ENCODE results near the gene METTL5. TPM values are rescaled to one million over a fixed set of nuclear protein-coding genes. Genes with fewer than 3 reads are reported as not detected.

The METTL5 gene
- total RNA-seq, 2 donors from 2014 or later: 12.5 to 28.3 TPM

DNA sequence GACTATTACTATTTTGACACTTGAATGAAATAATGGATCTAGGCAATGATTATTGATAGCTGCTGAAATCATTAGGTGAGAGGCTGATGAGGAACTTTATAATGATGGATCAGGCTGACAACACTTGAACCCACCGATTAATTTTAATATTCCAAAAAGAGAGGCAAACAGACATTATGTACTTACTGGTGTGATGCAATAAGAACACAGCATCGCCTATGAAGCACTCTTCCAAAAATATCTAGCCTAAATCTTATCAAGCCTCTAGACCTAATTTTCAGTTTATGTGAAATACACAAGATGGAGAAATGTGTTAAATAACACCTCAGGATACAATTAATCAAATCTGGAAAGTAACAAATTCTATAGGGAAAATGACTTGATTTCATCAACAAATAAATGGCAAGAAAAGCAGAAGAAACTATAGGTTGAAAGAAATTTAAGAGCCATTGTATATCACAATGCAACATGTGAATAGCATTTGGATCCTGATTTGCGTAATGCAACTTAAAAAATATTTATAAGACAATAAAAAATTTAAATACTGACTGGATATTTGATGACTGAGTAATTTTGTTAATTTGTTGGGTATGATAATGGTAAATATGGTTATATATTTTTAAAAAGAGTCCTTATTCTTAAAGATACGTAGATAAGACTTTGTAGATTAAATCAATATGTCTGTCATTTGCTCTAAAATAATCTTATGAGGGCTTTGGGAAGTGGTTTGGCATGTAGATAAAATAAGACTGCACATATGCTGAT is 43.3 kb downstream of the METTL5 start:
- WGBS, 2 donors: 79 to 82% methylated on average over 4 of the region's 4 CpGs
- Histone ChIP-seq H3K27ac (no peak overlapping the region), H3K9me3 (no peaks in the 10 kb centered on the region), H3K4me3 (no peak overlapping the region), H3K36me3 (replicated peaks in 1 of 2; ENCODE audit: insufficient read depth in 1 of 2, low read depth in 2 of 2) (no peaks in the 10 kb centered on the region), H3K4me1 (no peaks in the 10 kb centered on the region), H3K27me3 (no peaks in the 10 kb centered on the region)
- intact Hi-C loops (cut with DNase I): no loop called here
- DNase-seq: no peak
- no peak for ATAC-seq
- TF ChIP-seq, protein P1, sequence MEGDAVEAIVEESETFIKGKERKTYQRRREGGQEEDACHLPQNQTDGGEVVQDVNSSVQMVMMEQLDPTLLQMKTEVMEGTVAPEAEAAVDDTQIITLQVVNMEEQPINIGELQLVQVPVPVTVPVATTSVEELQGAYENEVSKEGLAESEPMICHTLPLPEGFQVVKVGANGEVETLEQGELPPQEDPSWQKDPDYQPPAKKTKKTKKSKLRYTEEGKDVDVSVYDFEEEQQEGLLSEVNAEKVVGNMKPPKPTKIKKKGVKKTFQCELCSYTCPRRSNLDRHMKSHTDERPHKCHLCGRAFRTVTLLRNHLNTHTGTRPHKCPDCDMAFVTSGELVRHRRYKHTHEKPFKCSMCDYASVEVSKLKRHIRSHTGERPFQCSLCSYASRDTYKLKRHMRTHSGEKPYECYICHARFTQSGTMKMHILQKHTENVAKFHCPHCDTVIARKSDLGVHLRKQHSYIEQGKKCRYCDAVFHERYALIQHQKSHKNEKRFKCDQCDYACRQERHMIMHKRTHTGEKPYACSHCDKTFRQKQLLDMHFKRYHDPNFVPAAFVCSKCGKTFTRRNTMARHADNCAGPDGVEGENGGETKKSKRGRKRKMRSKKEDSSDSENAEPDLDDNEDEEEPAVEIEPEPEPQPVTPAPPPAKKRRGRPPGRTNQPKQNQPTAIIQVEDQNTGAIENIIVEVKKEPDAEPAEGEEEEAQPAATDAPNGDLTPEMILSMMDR (IDR thresholded peaks at IDR 0.05): no peak
- TF ChIP-seq POLR2A (IDR thresholded peaks at IDR 0.05): no peak

DNA sequence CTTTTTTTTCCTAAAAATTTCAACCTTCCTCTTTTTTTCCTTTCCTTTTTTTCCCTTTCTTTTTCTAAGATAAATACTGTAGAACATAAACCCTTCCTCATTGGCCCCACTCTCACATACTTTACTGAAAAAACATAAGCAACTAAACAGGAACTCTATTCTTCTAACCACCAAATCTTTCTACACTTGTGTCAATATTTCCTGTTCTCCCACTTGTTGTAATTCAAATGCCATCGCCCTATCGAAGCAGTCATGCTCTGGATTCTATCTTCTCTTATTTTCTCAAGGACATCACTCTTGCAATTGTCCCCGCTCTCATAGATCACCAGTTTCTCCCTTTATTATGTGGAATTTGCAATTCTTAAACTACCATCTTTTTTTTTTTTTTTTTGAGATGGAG is 46.3 kb downstream of the METTL5 start:
- ATAC-seq (no peak), DNase-seq (no peak)
- no peaks in the 10 kb centered on the region for H3K36me3 ChIP-seq (replicated peaks in 1 of 2; ENCODE audit: insufficient read depth in 1 of 2, low read depth in 2 of 2)
- TF ChIP-seq, protein P1 (IDR thresholded peaks at IDR 0.05): no peak
- TF ChIP-seq POLR2A (IDR thresholded peaks at IDR 0.05): no peak
- H3K27me3 ChIP-seq: no peaks in the 10 kb centered on the region
- 81 to 93% methylated on average over 3 of the region's 3 CpGs for WGBS, 2 donors
- no peaks in the 10 kb centered on the region for H3K9me3 ChIP-seq
- no peaks in the 10 kb centered on the region for H3K4me1 ChIP-seq
- no peak overlapping the region for H3K27ac ChIP-seq
- H3K4me3 ChIP-seq: no peak overlapping the region
- intact Hi-C loops (cut with DNase I): loop anchor here (10.0 kb wide), 1 partner anchor 84 kb away; the partner anchor contains the start of genes CFAP210 and PHOSPHO2

- no peaks in the 10 kb centered on the region for H3K27me3 ChIP-seq
- no peaks in the 10 kb centered on the region for H3K36me3 ChIP-seq (replicated peaks in 1 of 2; ENCODE audit: insufficient read depth in 1 of 2, low read depth in 2 of 2)
- no peak for TF ChIP-seq POLR2A (IDR thresholded peaks at IDR 0.05)
- TF ChIP-seq, protein P1 (IDR thresholded peaks at IDR 0.05): no peak
- intact Hi-C loops (cut with DNase I): loop anchor here (10.0 kb wide), 1 partner anchor 82 kb away; the partner anchor contains the start of genes CFAP210 and PHOSPHO2
- no peak overlapping the region for H3K27ac ChIP-seq
- no peak for ATAC-seq
- no peaks in the 10 kb centered on the region for H3K9me3 ChIP-seq
- no peak for DNase-seq
- WGBS, 2 donors: 69 to 72% methylated on average over 2 of the region's 2 CpGs
- H3K4me1 ChIP-seq: no peaks in the 10 kb centered on the region
- H3K4me3 ChIP-seq: no peak overlapping the region
Observed at GRCh38 chr2:169776252-169776761, 48.4 kb downstream of the METTL5 start.

DNA sequence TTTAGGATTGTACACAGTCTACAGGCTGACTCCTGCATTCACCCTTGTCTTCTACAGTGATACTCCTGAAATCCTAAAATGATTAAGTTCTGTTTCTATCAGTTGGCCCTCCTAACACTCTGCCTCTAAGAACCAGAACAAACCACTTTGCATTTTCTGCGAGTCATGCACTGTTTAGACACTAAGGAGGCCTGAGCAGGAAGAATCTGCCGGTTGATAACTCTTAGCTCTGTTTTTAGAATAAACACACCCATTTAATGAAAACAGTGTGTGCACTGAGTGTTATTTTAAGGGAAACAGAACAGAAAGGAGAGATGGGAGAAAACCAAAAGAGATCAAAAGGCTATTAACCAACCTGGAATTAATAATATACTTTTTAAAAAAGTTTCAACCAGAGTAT is 48.9 kb downstream of the METTL5 start:
- Histone ChIP-seq H3K36me3 (replicated peaks in 1 of 2; ENCODE audit: insufficient read depth in 1 of 2, low read depth in 2 of 2) (no peaks in the 10 kb centered on the region), H3K27ac (no peak overlapping the region), H3K27me3 (no peaks in the 10 kb centered on the region), H3K4me1 (no peaks in the 10 kb centered on the region), H3K9me3 (no peaks in the 10 kb centered on the region), H3K4me3 (no peak overlapping the region)
- TF ChIP-seq POLR2A (IDR thresholded peaks at IDR 0.05): no peak
- TF ChIP-seq, protein P1 (IDR thresholded peaks at IDR 0.05): no peak
- intact Hi-C loops (cut with DNase I): loop anchor here (10.0 kb wide), 1 partner anchor 81 kb away; the partner anchor contains the start of genes CFAP210 and PHOSPHO2
- ATAC-seq (no peak), DNase-seq (no peak)
- WGBS, 2 donors: 58 to 67% methylated on average over 2 of the region's 2 CpGs
